Erythroblast (primary cell): ENCODE results near the gene SLC6A9.

Source experiments
- GATA1 ChIP-seq: IDR thresholded peaks from 2 replicates; pipeline ENCODE4 v1.6.1; 2011; ENCODE audit warnings: low read depth, mild to moderate bottlenecking, control low read depth, low read length, moderate library complexity
- POLR2A ChIP-seq: IDR thresholded peaks from 2 replicates; pipeline ENCODE4 v1.6.1; 2011; ENCODE audit warnings: mild to moderate bottlenecking, low read length

GRCh38 chr1:43999455-43999854, 31.8 kb downstream of the SLC6A9 start:
- TF ChIP-seq POLR2A, result no peak
- TF ChIP-seq GATA1, result no peak
